Measurements from ENCODE around the gene GMPPA.

GRCh38 chr2:219455581-219455980 lies 43.1 kb upstream of the GMPPA start:
- TF ChIP-seq CTCF (IDR thresholded peaks at IDR 0.05) (no peak), POLR2AphosphoS5 (IDR thresholded peaks at IDR 0.05) (no peak), POLR2A (IDR thresholded peaks at IDR 0.05) (no peak)

Measured in stomach (tissue), 4 donors.